K562 (cell line): ENCODE data around the gene CCNJL. TPM values are rescaled to one million over a fixed set of nuclear protein-coding genes. Genes with fewer than 3 reads are reported as not detected.

Source experiments
- ATAC-seq: fragments of 200-7000 bp; cut with Tn5 transposase; 3 replicates; pipeline ENCODE4 v1.9.1; 2020; ENCODE audit warnings: moderate library complexity
- BruUV-seq: library from RNA; stranded (reverse); fragments of 400-500 nt; replicated peaks from 2 replicates; lab custom pipeline; 2021; lab: Mats Ljungman, UMichigan
- CTCF ChIA-PET: fragments of 300-600 bp; formaldehyde crosslinking; extraction: SDS; loops from one replicate; lab custom pipeline; 2021; ENCODE audit warnings: low intra/inter-chr PET ratio; lab: Yijun Ruan, JAX
- POLR2A ChIA-PET: fragments of 300-600, 350-650 bp; sonication (Branson Sonifier 250); formaldehyde crosslinking; extraction: SDS; loops from one replicate; lab custom pipeline; 2021; ENCODE audit warnings: antibody characterized with exemption, inconsistent platforms; lab: Yijun Ruan, JAX
- DNase-seq, 4 experiments: peaks; one replicate each; pipeline versions ENCODE4 v3.0.0 to v3.0.0-alpha.2; 2011 to 2018; ENCODE audit warnings: low spot score in 3 of 4, mixed read lengths in 3 of 4; ENCODE audit errors: extremely low read depth in 1 of 4
- FAIRE-seq: peaks from 2 replicates; lab custom pipeline; 2011; peaks lifted over from hg19 to GRCh38; lab: Jason Lieb, UNC
- H2AFZ ChIP-seq: 2 replicates; pipeline ENCODE4 v1.6.0; 2011; ENCODE audit warnings: low read depth, low read length, control low read depth, inconsistent platforms
- H3K27ac ChIP-seq: fragments of 200-600 bp; 3 replicates; pipeline ENCODE4 v1.8.0; 2011; ENCODE audit warnings: low read depth, mild to moderate bottlenecking, control low read depth, inconsistent platforms, low read length, moderate library complexity, mixed read lengths; ENCODE audit errors: extremely low read depth
- H3K27me3 ChIP-seq, 2 experiments: fragments of 300-600 bp in 1 of 2; 2 replicates in 1 of 2; 3 replicates in 1 of 2; pipeline versions ENCODE4 v1.6.0 to v1.8.0; 2011; ENCODE audit warnings: inconsistent platforms in 2 of 2, low read length in 2 of 2, mild to moderate bottlenecking in 1 of 2, mixed read lengths in 1 of 2, moderate library complexity in 1 of 2; ENCODE audit not compliant: control insufficient read depth in 2 of 2, insufficient read depth in 2 of 2
- H3K36me3 ChIP-seq: fragments of 300-600 bp; 3 replicates; pipeline ENCODE4 v1.8.0; 2011; ENCODE audit warnings: mild to moderate bottlenecking, low read length, inconsistent platforms; ENCODE audit not compliant: control insufficient read depth, insufficient read depth
- H3K4me1 ChIP-seq, 2 experiments: fragments of 200-600 bp in 1 of 2; replicated peaks in 1 of 2; 2 replicates in 1 of 2; 3 replicates in 1 of 2; pipeline versions ENCODE4 v1.5.1 to v1.8.0; 2011; ENCODE audit warnings: inconsistent platforms in 2 of 2, low read length in 2 of 2, mild to moderate bottlenecking in 1 of 2, mixed read lengths in 1 of 2, moderate library complexity in 1 of 2; ENCODE audit not compliant: control insufficient read depth in 2 of 2, insufficient read depth in 2 of 2
- H3K4me2 ChIP-seq: 2 replicates; pipeline ENCODE4 v1.6.1; 2011; ENCODE audit warnings: low read length, control low read depth, inconsistent platforms, mixed read lengths; ENCODE audit not compliant: insufficient read depth
- H3K4me3 ChIP-seq: fragments of 200-600 bp; sonication (generic), shearing (Covaris generic); 2 replicates; pipeline ENCODE4 v1.5.1; 2016; ENCODE audit warnings: control low read depth, inconsistent platforms
- H3K79me2 ChIP-seq: fragments of 200-600 bp; 3 replicates; pipeline ENCODE4 v1.8.0; 2011; ENCODE audit warnings: low read length, inconsistent platforms; ENCODE audit not compliant: control insufficient read depth, insufficient read depth
- H3K9ac ChIP-seq, 2 experiments: 2 replicates each; pipeline versions ENCODE4 v1.6.0 to v1.6.1; 2011; ENCODE audit warnings: low read depth in 2 of 2, low read length in 2 of 2, control low read depth in 1 of 2, inconsistent platforms in 1 of 2, mild to moderate bottlenecking in 1 of 2, mixed read lengths in 1 of 2; ENCODE audit not compliant: insufficient read depth in 1 of 2
- H3K9me1 ChIP-seq: one replicate; pipeline ENCODE4 v1.6.0; 2011; ENCODE audit warnings: inconsistent platforms, mild to moderate bottlenecking, low read length, moderate library complexity; ENCODE audit not compliant: control insufficient read depth, insufficient read depth
- H3K9me3 ChIP-seq: replicated peaks from 2 replicates; pipeline ENCODE4 v1.5.1; 2011; ENCODE audit warnings: low read depth, low read length, inconsistent platforms; ENCODE audit not compliant: control insufficient read depth, insufficient read depth
- H4K20me1 ChIP-seq: replicated peaks from 2 replicates; pipeline ENCODE4 v1.6.1; 2011; ENCODE audit warnings: low read length, inconsistent platforms, mixed read lengths; ENCODE audit not compliant: control insufficient read depth, insufficient read depth
- ARID2 ChIP-seq: fragments of 450-650 bp; IDR thresholded peaks from 2 replicates; pipeline ENCODE4 v1.6.1; 2017; ENCODE audit warnings: antibody characterized with exemption, mild to moderate bottlenecking
- DDX20 ChIP-seq: fragments of 450-650 bp; IDR thresholded peaks from 2 replicates; pipeline ENCODE4 v1.6.1; 2016; ENCODE audit warnings: missing genetic modification characterization, low read depth, mild to moderate bottlenecking, missing compliant biosample characterization, moderate library complexity
- OTX1 ChIP-seq: fragments of 450-650 bp; formaldehyde crosslinking; IDR thresholded peaks from 2 replicates; pipeline ENCODE4 v1.4.0; 2022; ENCODE audit warnings: mild to moderate bottlenecking
- RUNX1 ChIP-seq: sonication (generic); IDR thresholded peaks from 2 replicates; pipeline ENCODE4 v1.6.1; 2016; ENCODE audit warnings: antibody characterized with exemption, low read depth
- SRSF1 ChIP-seq: fragments of 200-400 bp; formaldehyde crosslinking; IDR thresholded peaks from 2 replicates; pipeline ENCODE4 v1.6.1; 2017; ENCODE audit warnings: mild to moderate bottlenecking, low read depth, low read length, moderate library complexity
- U2AF1 ChIP-seq: fragments of 200-400 bp; formaldehyde crosslinking; optimal IDR thresholded peaks from 2 replicates; pipeline ENCODE3; 2017; ENCODE audit warnings: mild to moderate bottlenecking, low read depth, low read length, moderate library complexity
- ZSCAN32 ChIP-seq: fragments of 450-650 bp; formaldehyde crosslinking; IDR thresholded peaks from 2 replicates; pipeline ENCODE4 v1.4.0; 2020; ENCODE audit warnings: mild to moderate bottlenecking, moderate library complexity
- WGBS: fragments of 100-300 bp; shearing (Covaris generic); methylation state at CpG from one replicate; pipeline ENCODE4 v1.1.6; 2016; ENCODE audit warnings: low coverage, mixed read lengths; ENCODE audit not compliant: insufficient coverage; ENCODE audit errors: missing lambda C conversion rate; 5-methylcytosine and 5-hydroxymethylcytosine counted together
- in situ Hi-C: fragments of 300-500 bp; cut with MboI; formaldehyde crosslinking; loops from 4 replicates; pipeline ENCODE4 v1.15.0; 2018; ENCODE audit warnings: inconsistent platforms, mixed read lengths
- intact Hi-C: fragments of 100-400 bp; cut with micrococcal nuclease; formaldehyde crosslinking; loops from 2 replicates; pipeline ENCODE4 v1.14.2; 2022
- polyA plus RNA-seq, 8 experiments: library from polyadenylated mRNA; depleted of rRNA in 4 of 8; stranded (reverse) in 5 of 8; unstranded in 3 of 8; fragments of >200 nt; fragmentation: Nextera tagmentation in 2 of 8; fragmentation: Illumina TruSeq in 1 of 8; extraction: Ambion mirVana in 2 of 8; extraction: Trizol in 1 of 8; gene quantifications; 2 replicates each; pipeline versions ENCODE4 v1.2.1 to v1.2.3, GENCODE V29; 2011 to 2014; ENCODE audit warnings: inconsistent platforms in 1 of 8, missing spikeins in 1 of 8
- total RNA-seq, 7 experiments: library from RNA; depleted of rRNA in 6 of 7; stranded (reverse); fragments of >200 nt in 6 of 7; fragmentation: Illumina TruSeq in 2 of 7; extraction: Trizol in 2 of 7; gene quantifications; 2 replicates each; pipeline versions ENCODE4 v1.2.1 to v1.2.3, GENCODE V29; 2011 to 2021; ENCODE audit warnings: low replicate concordance in 1 of 7
- TF ChIP-seq, protein P1 (sequence below): fragments of 250-450 bp; sonication (Bioruptor Pico); IDR thresholded peaks from 2 replicates; pipeline ENCODE4 v1.8.0; 2021; ENCODE audit warnings: moderate library complexity, mild to moderate bottlenecking, inconsistent platforms
- TF ChIP-seq, protein P2 (sequence below): fragments of 250-450 bp; sonication (Bioruptor Pico); IDR thresholded peaks from 2 replicates; pipeline ENCODE4 v1.5.1; 2021; ENCODE audit warnings: mild to moderate bottlenecking
- TF ChIP-seq, protein P3 (sequence below): fragments of 250-450 bp; sonication (Bioruptor Pico); IDR thresholded peaks from 2 replicates; pipeline ENCODE4 v1.4.0; 2020; ENCODE audit warnings: mild to moderate bottlenecking, moderate library complexity

Gene CCNJL
- total and polyA plus RNA-seq, 9 of the 15 experiments (the other 6 are each of a cell fraction or from before 2014, with no cell fraction given): 0.04 TPM; not detected in 8

DNA sequence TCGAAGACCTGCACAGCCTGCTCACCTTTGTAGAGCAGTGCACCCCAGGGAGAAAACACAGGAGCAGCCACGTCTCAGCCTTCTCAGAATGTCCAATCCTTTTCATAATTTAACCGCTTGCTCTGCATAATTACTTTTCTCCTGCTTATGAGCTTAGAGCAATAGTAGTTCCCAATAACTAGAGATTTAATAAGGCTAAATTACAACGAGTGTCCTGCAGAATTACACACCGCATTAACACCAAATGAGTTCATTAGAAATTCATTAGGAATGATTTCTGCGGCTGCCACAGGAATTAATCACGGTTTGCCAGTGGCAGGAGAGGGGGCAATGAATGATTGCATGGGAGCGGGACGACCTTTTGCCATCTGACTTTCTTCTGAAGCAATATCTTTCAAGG, 101.8 kb downstream of the CCNJL start:
- Histone ChIP-seq H3K9me1 (no peaks in the 10 kb centered on the region), H3K4me2 (no peak overlapping the region), H3K4me3 (no peak overlapping the region), H3K27ac (no peak overlapping the region), H3K9me3 (0 out of 2 replicates have a peak, but pooled peaks cover 1% of the 10 kb centered on the region), H4K20me1 (no peaks in the 10 kb centered on the region), H3K9ac (no peak overlapping the region), H3K79me2 (no peaks in the 10 kb centered on the region), H3K27me3 (peaks cover 18 to 38% of the 10 kb centered on the region in 2 experiments), H2AFZ (no peak overlapping the region), H3K36me3 (no peaks in the 10 kb centered on the region), H3K4me1 (no peaks in the 10 kb centered on the region)
- no TSS peak for BruUV-seq
- ChIA-PET POLR2A (interaction anchor here (1.0 to 1.2 kb wide), 2 partner anchors 10 to 19 kb away, joined by 3 to 4 read pairs; no protein-coding TSS in a partner anchor), CTCF (no interaction called here)
- no peak for FAIRE-seq
- in situ Hi-C loops (no loop called here), intact Hi-C loops (no loop called here)
- TF ChIP-seq, protein P1, sequence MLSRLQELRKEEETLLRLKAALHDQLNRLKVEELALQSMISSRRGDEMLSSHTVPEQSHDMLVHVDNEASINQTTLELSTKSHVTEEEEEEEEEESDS (CRISPR knock-in tag): no peak
- TF ChIP-seq U2AF1 (no peak), ARID2 (no peak), ZSCAN32 (no peak), OTX1 (CRISPR knock-in tag) (no peak), DDX20 (tag) (no peak), RUNX1 (no peak), SRSF1 (no peak)
- TF ChIP-seq, protein P2, sequence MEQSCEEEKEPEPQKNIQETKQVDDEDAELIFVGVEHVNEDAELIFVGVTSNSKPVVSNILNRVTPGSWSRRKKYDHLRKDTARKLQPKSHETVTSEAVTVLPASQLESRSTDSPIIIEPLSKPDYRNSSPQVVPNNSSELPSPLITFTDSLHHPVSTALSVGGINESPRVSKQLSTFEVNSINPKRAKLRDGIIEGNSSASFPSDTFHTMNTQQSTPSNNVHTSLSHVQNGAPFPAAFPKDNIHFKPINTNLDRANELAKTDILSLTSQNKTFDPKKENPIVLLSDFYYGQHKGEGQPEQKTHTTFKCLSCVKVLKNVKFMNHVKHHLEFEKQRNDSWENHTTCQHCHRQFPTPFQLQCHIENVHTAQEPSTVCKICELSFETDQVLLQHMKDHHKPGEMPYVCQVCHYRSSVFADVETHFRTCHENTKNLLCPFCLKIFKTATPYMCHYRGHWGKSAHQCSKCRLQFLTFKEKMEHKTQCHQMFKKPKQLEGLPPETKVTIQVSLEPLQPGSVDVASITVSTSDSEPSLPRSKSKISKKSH (CRISPR knock-in tag): no peak
- TF ChIP-seq, protein P3, sequence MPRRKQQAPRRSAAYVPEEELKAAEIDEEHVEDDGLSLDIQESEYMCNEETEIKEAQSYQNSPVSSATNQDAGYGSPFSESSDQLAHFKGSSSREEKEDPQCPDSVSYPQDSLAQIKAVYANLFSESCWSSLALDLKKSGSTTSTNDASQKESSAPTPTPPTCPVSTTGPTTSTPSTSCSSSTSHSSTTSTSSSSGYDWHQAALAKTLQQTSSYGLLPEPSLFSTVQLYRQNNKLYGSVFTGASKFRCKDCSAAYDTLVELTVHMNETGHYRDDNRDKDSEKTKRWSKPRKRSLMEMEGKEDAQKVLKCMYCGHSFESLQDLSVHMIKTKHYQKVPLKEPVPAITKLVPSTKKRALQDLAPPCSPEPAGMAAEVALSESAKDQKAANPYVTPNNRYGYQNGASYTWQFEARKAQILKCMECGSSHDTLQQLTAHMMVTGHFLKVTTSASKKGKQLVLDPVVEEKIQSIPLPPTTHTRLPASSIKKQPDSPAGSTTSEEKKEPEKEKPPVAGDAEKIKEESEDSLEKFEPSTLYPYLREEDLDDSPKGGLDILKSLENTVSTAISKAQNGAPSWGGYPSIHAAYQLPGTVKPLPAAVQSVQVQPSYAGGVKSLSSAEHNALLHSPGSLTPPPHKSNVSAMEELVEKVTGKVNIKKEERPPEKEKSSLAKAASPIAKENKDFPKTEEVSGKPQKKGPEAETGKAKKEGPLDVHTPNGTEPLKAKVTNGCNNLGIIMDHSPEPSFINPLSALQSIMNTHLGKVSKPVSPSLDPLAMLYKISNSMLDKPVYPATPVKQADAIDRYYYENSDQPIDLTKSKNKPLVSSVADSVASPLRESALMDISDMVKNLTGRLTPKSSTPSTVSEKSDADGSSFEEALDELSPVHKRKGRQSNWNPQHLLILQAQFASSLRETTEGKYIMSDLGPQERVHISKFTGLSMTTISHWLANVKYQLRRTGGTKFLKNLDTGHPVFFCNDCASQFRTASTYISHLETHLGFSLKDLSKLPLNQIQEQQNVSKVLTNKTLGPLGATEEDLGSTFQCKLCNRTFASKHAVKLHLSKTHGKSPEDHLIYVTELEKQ (CRISPR knock-in tag): no peak
- no peak for ATAC-seq
- DNase-seq: no peak
- 14% methylated on average over 9 of the region's 9 CpGs for WGBS
